IMR-90 (cell line): ENCODE measurements around the gene PPARG. TPM values are rescaled to one million over a fixed set of nuclear protein-coding genes. Genes with fewer than 3 reads are reported as not detected.

ENCODE experiments used
- ATAC-seq: fragments of 200-7000 bp; cut with Tn5 transposase; 2 replicates; pipeline ENCODE4 v1.9.1; 2020; ENCODE audit warnings: low read depth, mild to moderate bottlenecking, moderate library complexity
- BruUV-seq: library from RNA; stranded (reverse); fragments of 400-500 nt; replicated peaks from 2 replicates; lab custom pipeline; 2021; lab: Mats Ljungman, UMichigan
- CTCF ChIA-PET: fragments of 300-600 bp; formaldehyde crosslinking; extraction: SDS; loops from one replicate; lab custom pipeline; 2021; ENCODE audit warnings: antibody characterized with exemption; lab: Yijun Ruan, JAX
- POLR2A ChIA-PET: fragments of 300-600 bp; sonication (Branson Sonifier 250); formaldehyde crosslinking; loops from one replicate; lab custom pipeline; 2022; ENCODE audit warnings: antibody characterized with exemption; ENCODE audit not compliant: unreplicated experiment; lab: Charles Lee
- DNase-seq: peaks from one replicate; pipeline ENCODE4 v3.0.0; 2013
- H2AFZ ChIP-seq: replicated peaks from 2 replicates; pipeline ENCODE3; 2013; ENCODE audit warnings: low read length, mild to moderate bottlenecking; ENCODE audit not compliant: poor library complexity
- H2AK5ac ChIP-seq: 2 replicates; pipeline ENCODE4 v1.6.1; 2013; ENCODE audit warnings: low read depth, low read length, inconsistent platforms
- H2AK9ac ChIP-seq: replicated peaks from 2 replicates; pipeline ENCODE3; 2013; ENCODE audit warnings: mild to moderate bottlenecking, low read depth, low read length, moderate library complexity; ENCODE audit not compliant: poor library complexity
- H2BK120ac ChIP-seq: 2 replicates; pipeline ENCODE4 v1.6.1; 2013; ENCODE audit warnings: low read depth, low read length, inconsistent platforms
- H2BK15ac ChIP-seq: 3 replicates; pipeline ENCODE4 v1.6.1; 2013; ENCODE audit warnings: low read depth, low read length, inconsistent platforms
- H2BK20ac ChIP-seq: 2 replicates; pipeline ENCODE4 v1.6.1; 2013; ENCODE audit warnings: low read depth, mild to moderate bottlenecking, inconsistent platforms, low read length, moderate library complexity
- H2BK5ac ChIP-seq: 2 replicates; pipeline ENCODE4 v1.6.1; 2013; ENCODE audit warnings: mild to moderate bottlenecking, low read depth, low read length, inconsistent platforms; ENCODE audit not compliant: poor library complexity, severe bottlenecking
- H3K14ac ChIP-seq: replicated peaks from 2 replicates; pipeline ENCODE4 v1.6.1; 2013; ENCODE audit warnings: low read depth, low read length, inconsistent platforms
- H3K18ac ChIP-seq: 2 replicates; pipeline ENCODE4 v1.6.1; 2013; ENCODE audit warnings: low read depth, low read length, control low read depth
- H3K23ac ChIP-seq: 2 replicates; pipeline ENCODE4 v1.6.1; 2013; ENCODE audit warnings: low read depth, low read length, inconsistent platforms
- H3K27ac ChIP-seq: 2 replicates; pipeline ENCODE4 v1.5.1; 2013; ENCODE audit warnings: mild to moderate bottlenecking, control low read depth, low read length; ENCODE audit not compliant: insufficient read depth
- H3K27me3 ChIP-seq: 2 replicates; pipeline ENCODE4 v1.6.1; 2013; ENCODE audit warnings: low read length; ENCODE audit not compliant: control insufficient read depth, insufficient read depth
- H3K36me3 ChIP-seq: 2 replicates; pipeline ENCODE4 v1.6.1; 2013; ENCODE audit warnings: low read length, mixed read lengths; ENCODE audit not compliant: control insufficient read depth, insufficient read depth
- H3K4ac ChIP-seq: 2 replicates; pipeline ENCODE4 v1.6.1; 2013; ENCODE audit warnings: low read depth, low read length, inconsistent platforms
- H3K4me1 ChIP-seq: 2 replicates; pipeline ENCODE4 v1.6.1; 2013; ENCODE audit warnings: low read length, mixed read lengths; ENCODE audit not compliant: control insufficient read depth, insufficient read depth
- H3K4me2 ChIP-seq: 2 replicates; pipeline ENCODE4 v1.6.1; 2013; ENCODE audit warnings: low read depth, mild to moderate bottlenecking, control low read depth, low read length, moderate library complexity
- H3K4me3 ChIP-seq: 2 replicates; pipeline ENCODE4 v1.5.1; 2013; ENCODE audit warnings: low read depth, mild to moderate bottlenecking, control low read depth, low read length, moderate library complexity; ENCODE audit not compliant: insufficient read depth
- H3K56ac ChIP-seq: 2 replicates; pipeline ENCODE4 v1.6.1; 2013; ENCODE audit warnings: low read length, inconsistent platforms; ENCODE audit not compliant: insufficient read depth; ENCODE audit errors: extremely low read depth
- H3K79me1 ChIP-seq, 2 experiments: 2 replicates each; pipeline ENCODE4 v1.6.1; 2013; ENCODE audit warnings: low read length in 2 of 2, inconsistent platforms in 1 of 2, low read depth in 1 of 2
- H3K9ac ChIP-seq: 2 replicates; pipeline ENCODE4 v1.6.1; 2013; ENCODE audit warnings: low read depth, low read length, control low read depth
- H3K9me1 ChIP-seq: 2 replicates; pipeline ENCODE4 v1.6.1; 2013; ENCODE audit warnings: low read length, inconsistent platforms; ENCODE audit not compliant: insufficient read depth
- H3K9me3 ChIP-seq: 2 replicates; pipeline ENCODE4 v1.6.1; 2013; ENCODE audit warnings: low read length; ENCODE audit not compliant: control insufficient read depth, insufficient read depth
- H4K20me1 ChIP-seq: 2 replicates; pipeline ENCODE4 v1.6.1; 2013; ENCODE audit warnings: low read length, inconsistent platforms; ENCODE audit not compliant: insufficient read depth
- H4K5ac ChIP-seq: 2 replicates; pipeline ENCODE4 v1.6.1; 2013; ENCODE audit warnings: mild to moderate bottlenecking, low read depth, low read length, control low read depth
- H4K8ac ChIP-seq, 2 experiments: 2 replicates each; pipeline ENCODE4 v1.6.1; 2013; ENCODE audit warnings: low read depth in 2 of 2, low read length in 2 of 2, control low read depth in 1 of 2, inconsistent platforms in 1 of 2
- H4K91ac ChIP-seq: 2 replicates; pipeline ENCODE4 v1.6.1; 2013; ENCODE audit warnings: low read depth, low read length, inconsistent platforms; ENCODE audit not compliant: insufficient read depth
- BHLHE40 ChIP-seq: fragments of 150-350 bp; IDR thresholded peaks from 2 replicates; pipeline ENCODE4 v1.6.1; 2016; ENCODE audit warnings: mild to moderate bottlenecking, low read depth, low read length
- CEBPB ChIP-seq: IDR thresholded peaks from 2 replicates; pipeline ENCODE4 v1.6.1; 2012; ENCODE audit warnings: low read depth, low read length, improper control_type of control experiment
- CHD1 ChIP-seq: IDR thresholded peaks from 2 replicates; pipeline ENCODE4 v1.6.1; 2012; ENCODE audit warnings: low read depth, low read length, improper control_type of control experiment
- CTCF ChIP-seq: conservative IDR thresholded peaks from 2 replicates; pipeline ENCODE4 v1.5.1; 2012; ENCODE audit warnings: mild to moderate bottlenecking, low read depth, low read length, improper control_type of control experiment
- ELK1 ChIP-seq: fragments of 150-350 bp; IDR thresholded peaks from 2 replicates; pipeline ENCODE4 v1.6.1; 2016; ENCODE audit warnings: low read depth, mild to moderate bottlenecking, low read length, moderate library complexity, borderline replicate concordance
- FOS ChIP-seq: fragments of 150-350 bp; IDR thresholded peaks from 2 replicates; pipeline ENCODE4 v1.6.1; 2016; ENCODE audit warnings: low read depth, low read length
- MAFK ChIP-seq: IDR thresholded peaks from 2 replicates; pipeline ENCODE4 v1.6.1; 2012; ENCODE audit warnings: low read depth, low read length, improper control_type of control experiment
- MAZ ChIP-seq: IDR thresholded peaks from 2 replicates; pipeline ENCODE4 v1.6.1; 2012; ENCODE audit warnings: low read depth, mild to moderate bottlenecking, low read length, improper control_type of control experiment, moderate library complexity, borderline replicate concordance
- MXI1 ChIP-seq: IDR thresholded peaks from 2 replicates; pipeline ENCODE4 v1.6.1; 2012; ENCODE audit warnings: low read depth, mild to moderate bottlenecking, low read length, moderate library complexity, borderline replicate concordance
- NFE2L2 ChIP-seq: fragments of 150-350 bp; IDR thresholded peaks from 2 replicates; pipeline ENCODE4 v1.6.1; 2016; ENCODE audit warnings: low read depth, mild to moderate bottlenecking, low read length
- POLR2A ChIP-seq: IDR thresholded peaks from 2 replicates; pipeline ENCODE4 v1.6.1; 2012; ENCODE audit warnings: mild to moderate bottlenecking, low read depth, low read length
- RAD21 ChIP-seq: IDR thresholded peaks from 2 replicates; pipeline ENCODE4 v1.6.1; 2012; ENCODE audit warnings: low read length, improper control_type of control experiment
- RCOR1 ChIP-seq: IDR thresholded peaks from 2 replicates; pipeline ENCODE4 v1.6.1; 2012; ENCODE audit warnings: mild to moderate bottlenecking, low read length, improper control_type of control experiment; ENCODE audit not compliant: insufficient replicate concordance
- RFX5 ChIP-seq: IDR thresholded peaks from 2 replicates; pipeline ENCODE4 v1.8.0; 2012; ENCODE audit warnings: low read depth, mild to moderate bottlenecking, low read length, moderate library complexity
- SMC3 ChIP-seq: fragments of 150-350 bp; IDR thresholded peaks from 2 replicates; pipeline ENCODE4 v1.6.1; 2016; ENCODE audit warnings: low read depth, mild to moderate bottlenecking, antibody characterized with exemption, low read length, moderate library complexity
- USF2 ChIP-seq: fragments of 150-350 bp; IDR thresholded peaks from 2 replicates; pipeline ENCODE4 v1.6.1; 2017; ENCODE audit warnings: mild to moderate bottlenecking, antibody characterized with exemption, low read length, low read depth
- WGBS, 2 experiments: methylation state at CpG; one replicate each; pipeline versions ENCODE4 v1.1.5 to v1.1.7; 2013; ENCODE audit warnings: missing lambda C conversion rate in 2 of 2; ENCODE audit not compliant: insufficient read length in 1 of 2; ENCODE audit errors: extremely low coverage in 2 of 2; 5-methylcytosine and 5-hydroxymethylcytosine counted together
- dilution Hi-C: fragments of 300-500 bp; cut with HindIII; formaldehyde crosslinking; loops from one replicate; pipeline ENCODE4 v1.14.3; 2018; ENCODE audit warnings: low sequenced_read_pairs; ENCODE audit not compliant: unreplicated experiment
- in situ Hi-C: fragments of 300-500 bp; cut with MboI; formaldehyde crosslinking; loops from 3 replicates; pipeline ENCODE4 v1.14.3; 2019; ENCODE audit warnings: low sequenced_read_pairs, inconsistent platforms, mixed read lengths
- intact Hi-C: fragments of 100-400 bp; cut with micrococcal nuclease; formaldehyde crosslinking; loops from 2 replicates; pipeline ENCODE4 v1.10.0; 2022
- polyA plus RNA-seq, 3 experiments: library from polyadenylated mRNA; depleted of rRNA; stranded (reverse); fragments of >200 nt; gene quantifications; 2 replicates each; pipeline ENCODE4 v1.2.3, GENCODE V29; 2012; ENCODE audit warnings: low replicate concordance in 1 of 3
- total RNA-seq: library from RNA; depleted of rRNA; stranded (reverse); fragments of >200 nt; gene quantifications from 2 replicates; pipeline ENCODE4 v1.2.3, GENCODE V29; 2012

Gene PPARG
- total and polyA plus RNA-seq, 2 of the 4 experiments (the other 2 are of a cell fraction) = 11.2 to 23.8 TPM

GRCh38 chr3:12446298-12446697 is 157.4 kb downstream of the PPARG start:
- peaks cover 6% of the 10 kb centered on the region; the same call in 1 of the 2 replicates for H3K27me3 ChIP-seq
- dilution Hi-C loops = no loop called here
- CTCF ChIA-PET = no interaction called here

More at GRCh38 chr3:12446298-12446697, 157.4 kb downstream of the PPARG start:
- Histone ChIP-seq H2AK9ac (no peak overlapping the region), H3K9me1 (no peaks in the 10 kb centered on the region), H3K56ac (no peak overlapping the region), H4K20me1 (no peaks in the 10 kb centered on the region), H2BK20ac (no peak overlapping the region), H4K8ac (no peak overlapping the region), H3K79me1 (no peaks in the 10 kb centered on the region), H3K23ac (no peak overlapping the region), H3K9me3 (no peaks in the 10 kb centered on the region), H3K14ac (no peak overlapping the region), H2AFZ (no peak overlapping the region), H2BK120ac (no peak overlapping the region), H2BK5ac (no peak overlapping the region), H3K4me1 (peaks cover 6% of the 10 kb centered on the region), H3K4me2 (no peak overlapping the region), H4K91ac (no peak overlapping the region), H4K5ac (no peak overlapping the region), H2BK15ac (no peak overlapping the region), H3K9ac (no peak overlapping the region), H3K4me3 (no peak overlapping the region), H3K4ac (no peak overlapping the region), H2AK5ac (no peak overlapping the region), H3K27ac (no peak overlapping the region), H3K36me3 (no peaks in the 10 kb centered on the region), H3K18ac (no peak overlapping the region)
- POLR2A ChIA-PET = no interaction called here
- in situ Hi-C loops (no loop called here), intact Hi-C loops (no loop called here)
- DNase-seq = no peak
- no TSS peak for BruUV-seq
- ATAC-seq = no peak
- TF ChIP-seq CTCF (no peak), RCOR1 (no peak), POLR2A (no peak), MAZ (no peak), CEBPB (no peak), RAD21 (no peak), CHD1 (no peak), MAFK (no peak), RFX5 (no peak), NFE2L2 (no peak), BHLHE40 (no peak), ELK1 (no peak), USF2 (no peak), SMC3 (no peak), FOS (no peak), MXI1 (no peak)
- WGBS, 2 experiments = 100% methylated on average over 2 of the region's 7 CpGs; no CpG with 5 or more reads in 1 of the 2 experiments
